ENCODE results near the gene PACS1.

Gene PACS1

DNA sequence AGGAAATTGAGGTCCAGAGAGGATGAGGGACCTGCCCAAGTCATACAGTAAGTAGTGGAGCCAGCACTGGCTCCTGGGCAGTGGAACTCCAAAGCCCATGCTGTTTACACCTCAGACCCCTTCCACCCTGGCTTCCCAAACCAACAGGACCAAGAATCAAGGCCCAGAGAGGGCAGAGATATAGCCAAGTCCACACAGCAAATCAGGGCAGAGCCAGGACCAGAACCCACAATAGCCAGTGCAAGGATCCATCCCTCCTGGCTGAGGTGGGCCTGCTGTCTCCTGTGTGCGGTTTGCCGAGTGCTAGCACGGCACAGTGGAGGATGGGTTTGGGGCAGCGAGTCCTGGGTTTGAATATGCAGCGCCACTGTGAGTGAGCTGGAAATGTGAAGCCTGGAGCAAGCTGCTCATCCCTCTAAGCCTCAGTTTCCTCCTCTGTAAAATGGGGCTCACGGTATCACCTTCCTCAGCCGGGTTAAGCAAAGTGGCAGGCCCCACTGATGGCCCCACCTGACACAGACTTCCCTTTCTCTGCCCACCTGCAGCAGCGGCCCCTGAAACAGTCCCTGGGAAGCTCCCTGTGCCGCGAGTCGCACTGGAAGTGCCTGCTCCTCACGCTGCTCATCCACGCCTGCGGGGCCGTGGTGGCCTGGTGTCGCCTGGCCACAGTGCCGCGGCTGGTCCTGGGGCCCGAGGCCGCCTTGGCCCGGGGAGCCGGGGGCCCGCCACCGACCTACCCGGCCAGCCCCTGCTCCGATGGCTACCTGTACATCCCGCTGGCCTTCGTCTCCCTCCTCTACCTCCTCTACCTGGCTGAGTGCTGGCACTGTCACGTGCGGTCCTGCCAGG, 223.9 kb downstream of the PACS1 start:
- no peak for DNase-seq
